ENCODE data around the gene ERGIC1. TPM values are rescaled to one million over a fixed set of nuclear protein-coding genes. Genes with fewer than 3 reads are reported as not detected.

ERGIC1 gene
- total and polyA plus RNA-seq, 9 donors: 41.7 to 147 (median 92.3) TPM

GRCh38 chr5:172854971-172855370 lies 20.9 kb downstream of the ERGIC1 start:
- Histone ChIP-seq H3K4me1 (ENCODE audit: insufficient read depth) (peaks cover 35% of the 10 kb centered on the region), H3K27ac (peak overlapping the region; percentile 41 to 49), H3K9me3 (no peaks in the 10 kb centered on the region), H3K27me3 (no peaks in the 10 kb centered on the region), H3K4me3 (no peak overlapping the region), H3K36me3 (no peaks in the 10 kb centered on the region)
- TF ChIP-seq CTCF (IDR thresholded peaks at IDR 0.05) (no peak), POLR2A (IDR thresholded peaks at IDR 0.05) (no peak), EP300 (IDR thresholded peaks at IDR 0.05) (no peak)
- DNase-seq: no peak
- 78 to 83% (median 79%) methylated on average over 5 of the region's 5 CpGs for WGBS, 3 donors
- intact Hi-C loops (cut with DNase I): no loop called here

- no peak for TF ChIP-seq EP300 (IDR thresholded peaks at IDR 0.05)
- TF ChIP-seq CTCF (IDR thresholded peaks at IDR 0.05): no peak
- TF ChIP-seq POLR2A (IDR thresholded peaks at IDR 0.05): no peak
- Histone ChIP-seq H3K27ac (peak overlapping the region; percentile 19 to 49), H3K36me3 (no peaks in the 10 kb centered on the region), H3K4me3 (no peak overlapping the region), H3K9me3 (no peaks in the 10 kb centered on the region), H3K4me1 (ENCODE audit: insufficient read depth) (peaks cover 41% of the 10 kb centered on the region), H3K27me3 (no peaks in the 10 kb centered on the region)
- intact Hi-C loops (cut with DNase I): no loop called here
- peak in 4 of 5 donors; percentile 56 to 70 (median 61) for DNase-seq
- 65 to 69% (median 67%) methylated on average over 18 of the region's 18 CpGs for WGBS, 3 donors
Measured at GRCh38 chr5:172855597-172856292, 21.7 kb downstream of the ERGIC1 start.

- WGBS, 3 donors: 95% methylated on average over 4 of the region's 4 CpGs
- intact Hi-C loops (cut with DNase I): no loop called here
Measured at GRCh38 chr5:172856336-172856735, 22.3 kb downstream of the ERGIC1 start.

GRCh38 chr5:172857982-172858381 lies 23.9 kb downstream of the ERGIC1 start:
- Histone ChIP-seq H3K4me1 (ENCODE audit: insufficient read depth) (peaks cover 47% of the 10 kb centered on the region), H3K27me3 (no peaks in the 10 kb centered on the region), H3K27ac (no peak overlapping the region), H3K36me3 (no peaks in the 10 kb centered on the region), H3K4me3 (no peak overlapping the region), H3K9me3 (no peaks in the 10 kb centered on the region)
- intact Hi-C loops (cut with DNase I): no loop called here
- WGBS, 3 donors: 81 to 92% (median 90%) methylated on average over 7 of the region's 7 CpGs
- no peak for DNase-seq
- no peak for TF ChIP-seq EP300 (IDR thresholded peaks at IDR 0.05)
- TF ChIP-seq POLR2A (IDR thresholded peaks at IDR 0.05): no peak
- no peak for TF ChIP-seq CTCF (IDR thresholded peaks at IDR 0.05)

More at GRCh38 chr5:172856336-172856735, 22.3 kb downstream of the ERGIC1 start:
- no peaks in the 10 kb centered on the region for H3K27me3 ChIP-seq
- no peaks in the 10 kb centered on the region for H3K36me3 ChIP-seq
- peaks cover 46% of the 10 kb centered on the region for H3K4me1 ChIP-seq (ENCODE audit: insufficient read depth)
- no peak overlapping the region for H3K4me3 ChIP-seq
- DNase-seq: no peak
- TF ChIP-seq EP300 (IDR thresholded peaks at IDR 0.05) (no peak), POLR2A (IDR thresholded peaks at IDR 0.05) (no peak), CTCF (IDR thresholded peaks at IDR 0.05) (no peak)
- H3K9me3 ChIP-seq: no peaks in the 10 kb centered on the region
- H3K27ac ChIP-seq: no peak overlapping the region

All from ovary (tissue), 9 donors.